Calu3 (cell line): Measurements from ENCODE around the gene BLOC1S4. TPM values are rescaled to one million over a fixed set of nuclear protein-coding genes. Genes with fewer than 3 reads are reported as not detected.

Experiments
- BruUV-seq: library from RNA; stranded (reverse); fragments of 400-500 nt; replicated peaks from 2 replicates; lab custom pipeline; 2021; lab: Mats Ljungman, UMichigan
- CTCF ChIA-PET: fragments of 300-600 bp; sonication (Branson Sonifier 250); formaldehyde crosslinking; loops from one replicate; lab custom pipeline; 2022; ENCODE audit warnings: antibody characterized with exemption; lab: Charles Lee
- DNase-seq: peaks from one replicate; pipeline ENCODE4 v3.0.0; 2022
- H3K27ac Mint-ChIP-seq: one replicate; pipeline ENCODE4 v1.8.0; 2022; ENCODE audit warnings: mixed read lengths; ENCODE audit not compliant: unreplicated experiment
- H3K27me3 Mint-ChIP-seq: one replicate; pipeline ENCODE4 v1.8.0; 2022; ENCODE audit warnings: mixed read lengths; ENCODE audit not compliant: unreplicated experiment
- H3K36me3 Mint-ChIP-seq: one replicate; pipeline ENCODE4 v1.8.0; 2022; ENCODE audit warnings: mild to moderate bottlenecking, moderate library complexity, mixed read lengths; ENCODE audit not compliant: insufficient read depth, unreplicated experiment
- H3K4me1 Mint-ChIP-seq: one replicate; pipeline ENCODE4 v1.8.0; 2022; ENCODE audit warnings: mild to moderate bottlenecking, low read depth, mixed read lengths; ENCODE audit not compliant: unreplicated experiment
- H3K4me3 Mint-ChIP-seq: one replicate; pipeline ENCODE4 v1.8.0; 2022; ENCODE audit warnings: mild to moderate bottlenecking, low read depth, moderate library complexity, mixed read lengths; ENCODE audit not compliant: unreplicated experiment
- H3K9me3 Mint-ChIP-seq: one replicate; pipeline ENCODE4 v1.8.0; 2022; ENCODE audit warnings: low read depth, mixed read lengths; ENCODE audit not compliant: unreplicated experiment
- intact Hi-C: fragments of 100-400 bp; cut with micrococcal nuclease; formaldehyde crosslinking; loops from one replicate; pipeline ENCODE4 v1.10.0; 2022; ENCODE audit not compliant: unreplicated experiment
- total RNA-seq: library from RNA; stranded (reverse); gene quantifications from 2 replicates; pipeline ENCODE4 v1.2.3, GENCODE V29; 2022
- TF ChIP-seq, protein P1 (sequence below): fragments of 200-600 bp; IDR thresholded peaks from one replicate; pipeline ENCODE4 v1.8.0; 2022; ENCODE audit warnings: antibody characterized with exemption; ENCODE audit not compliant: unreplicated experiment

The BLOC1S4 gene
- total RNA-seq, 1 experiment from 2014 or later = 9.2 TPM

DNA sequence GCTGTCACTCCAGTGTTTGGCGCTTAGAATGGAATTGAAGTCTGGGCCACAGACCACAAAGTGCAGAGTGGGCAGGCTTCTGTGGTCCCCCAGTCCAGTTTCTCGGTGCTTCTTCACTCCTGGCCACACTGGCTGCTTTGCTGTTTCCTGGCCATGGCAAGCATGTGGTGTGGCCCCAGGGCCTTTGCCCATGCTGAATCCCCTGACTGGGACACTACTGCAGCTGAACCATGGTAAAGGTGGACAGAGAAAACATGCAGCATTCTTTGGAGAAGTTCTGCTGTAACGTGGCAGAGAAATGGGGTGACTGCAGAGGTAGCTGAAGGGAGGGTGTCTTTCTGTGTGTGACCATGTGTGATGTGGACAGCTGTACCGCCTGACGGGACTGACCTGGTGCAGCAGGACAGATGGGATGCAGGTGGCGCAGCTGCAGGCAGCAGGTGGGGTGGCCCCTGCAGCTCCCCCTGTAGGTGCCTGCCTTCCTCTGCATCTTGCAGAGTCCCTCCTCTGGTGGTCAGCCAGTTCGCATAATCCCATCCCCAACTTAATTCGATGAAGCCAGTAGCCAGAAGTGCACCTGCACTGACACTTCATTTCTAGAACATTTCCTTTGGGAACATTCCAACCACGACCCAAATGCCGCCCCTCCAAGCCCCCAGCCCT, 35.5 kb upstream of the BLOC1S4 start:
- CTCF ChIA-PET = interaction anchor here (0.5 kb wide), 1 partner anchor 14 kb away, joined by 4 read pairs; no protein-coding TSS in a partner anchor
- Mint-ChIP-seq H3K4me1 (peaks cover 16% of the 10 kb centered on the region), H3K27ac (no peak overlapping the region), H3K9me3 (no peaks in the 10 kb centered on the region), H3K4me3 (no peak overlapping the region), H3K36me3 (peaks cover 24% of the 10 kb centered on the region), H3K27me3 (no peaks in the 10 kb centered on the region)
- no peak for DNase-seq
- TF ChIP-seq, protein P1, sequence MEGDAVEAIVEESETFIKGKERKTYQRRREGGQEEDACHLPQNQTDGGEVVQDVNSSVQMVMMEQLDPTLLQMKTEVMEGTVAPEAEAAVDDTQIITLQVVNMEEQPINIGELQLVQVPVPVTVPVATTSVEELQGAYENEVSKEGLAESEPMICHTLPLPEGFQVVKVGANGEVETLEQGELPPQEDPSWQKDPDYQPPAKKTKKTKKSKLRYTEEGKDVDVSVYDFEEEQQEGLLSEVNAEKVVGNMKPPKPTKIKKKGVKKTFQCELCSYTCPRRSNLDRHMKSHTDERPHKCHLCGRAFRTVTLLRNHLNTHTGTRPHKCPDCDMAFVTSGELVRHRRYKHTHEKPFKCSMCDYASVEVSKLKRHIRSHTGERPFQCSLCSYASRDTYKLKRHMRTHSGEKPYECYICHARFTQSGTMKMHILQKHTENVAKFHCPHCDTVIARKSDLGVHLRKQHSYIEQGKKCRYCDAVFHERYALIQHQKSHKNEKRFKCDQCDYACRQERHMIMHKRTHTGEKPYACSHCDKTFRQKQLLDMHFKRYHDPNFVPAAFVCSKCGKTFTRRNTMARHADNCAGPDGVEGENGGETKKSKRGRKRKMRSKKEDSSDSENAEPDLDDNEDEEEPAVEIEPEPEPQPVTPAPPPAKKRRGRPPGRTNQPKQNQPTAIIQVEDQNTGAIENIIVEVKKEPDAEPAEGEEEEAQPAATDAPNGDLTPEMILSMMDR = no peak
- intact Hi-C loops = no loop called here
- BruUV-seq = no TSS peak

DNA sequence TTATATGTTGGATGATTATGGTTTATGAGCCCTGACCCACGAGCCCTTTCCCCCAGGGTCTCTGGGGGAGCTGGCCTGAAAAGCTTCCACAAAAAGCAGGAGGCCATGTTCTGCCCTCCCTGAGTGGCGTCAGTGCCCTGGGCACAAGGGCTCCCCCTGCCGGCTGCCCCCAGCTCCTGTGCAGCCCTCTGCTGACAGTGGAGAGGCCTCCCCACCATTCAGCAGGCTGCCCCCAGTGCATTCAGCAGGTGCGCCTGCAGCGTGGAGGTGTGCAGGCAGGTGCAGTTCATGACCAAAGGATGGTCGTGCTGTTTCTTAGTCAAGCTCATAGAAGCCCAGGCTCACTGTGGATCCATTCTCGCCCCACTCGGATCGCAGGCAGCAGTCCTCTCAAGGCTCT, 34.8 kb upstream of the BLOC1S4 start:
- H3K4me3 Mint-ChIP-seq = no peak overlapping the region
- H3K4me1 Mint-ChIP-seq = peaks cover 9% of the 10 kb centered on the region
- intact Hi-C loops = no loop called here
- CTCF ChIA-PET = interaction anchor here (0.5 kb wide), 1 partner anchor 15 kb away, joined by 4 read pairs; no protein-coding TSS in a partner anchor
- peak; percentile 52 for DNase-seq
- no TSS peak for BruUV-seq
- H3K27me3 Mint-ChIP-seq = no peaks in the 10 kb centered on the region
- no peaks in the 10 kb centered on the region for H3K9me3 Mint-ChIP-seq
- no peak overlapping the region for H3K27ac Mint-ChIP-seq
- H3K36me3 Mint-ChIP-seq = peaks cover 21% of the 10 kb centered on the region
- TF ChIP-seq, protein P1 = peak; percentile 38

- BruUV-seq = no TSS peak
- no peak overlapping the region for H3K27ac Mint-ChIP-seq
- intact Hi-C loops = no loop called here
- CTCF ChIA-PET = interaction anchor here (0.9 kb wide), 1 partner anchor 8 kb away, joined by 3 read pairs; no protein-coding TSS in a partner anchor
- H3K4me3 Mint-ChIP-seq = no peak overlapping the region
- no peaks in the 10 kb centered on the region for H3K9me3 Mint-ChIP-seq
- H3K4me1 Mint-ChIP-seq = peaks cover 6% of the 10 kb centered on the region
- DNase-seq = no peak
- no peaks in the 10 kb centered on the region for H3K27me3 Mint-ChIP-seq
- TF ChIP-seq, protein P1 = no peak
- H3K36me3 Mint-ChIP-seq = peaks cover 13% of the 10 kb centered on the region
Observed at GRCh38 chr4:6682862-6683590, 32.9 kb upstream of the BLOC1S4 start.

GRCh38 chr4:6684656-6685055, 31.3 kb upstream of the BLOC1S4 start:
- no peak for DNase-seq
- no peaks in the 10 kb centered on the region for H3K27me3 Mint-ChIP-seq
- CTCF ChIA-PET = no interaction called here
- TF ChIP-seq, protein P1 = no peak
- H3K9me3 Mint-ChIP-seq = no peaks in the 10 kb centered on the region
- H3K36me3 Mint-ChIP-seq = peaks cover 24% of the 10 kb centered on the region
- no TSS peak for BruUV-seq
- intact Hi-C loops = no loop called here
- peaks cover 20% of the 10 kb centered on the region for H3K4me1 Mint-ChIP-seq
- H3K4me3 Mint-ChIP-seq = no peak overlapping the region
- H3K27ac Mint-ChIP-seq = no peak overlapping the region
